ENCODE measurements around the gene MYO1B. TPM values are rescaled to one million over a fixed set of nuclear protein-coding genes. Genes with fewer than 3 reads are reported as not detected.

Gene MYO1B
- total and polyA plus RNA-seq, 10 of the 15 experiments (the other 5 are each of a cell fraction or from before 2014, with no cell fraction given) = 0.10 to 4.2 (median 1.6) TPM

- H2AFZ ChIP-seq (ENCODE audit: control insufficient read depth, low read depth, low read length) = no peak overlapping the region
- no peak for ATAC-seq
- SMC1A ChIA-PET (ENCODE audit: uncharacterized antibody, unreplicated experiment) = no interaction called here
- intact Hi-C loops (cut with micrococcal nuclease; ENCODE audit: unreplicated experiment) (no loop called here), in situ Hi-C loops (cut with MboI) (no loop called here)
- 50% methylated on average over 2 of the region's 2 CpGs for WGBS (ENCODE audit: insufficient coverage, insufficient replicate concordance, low lambda C conversion rate, missing lambda C conversion rate)
- H3K9me3 ChIP-seq (replicated peaks; ENCODE audit: control insufficient read depth, insufficient read depth, low read length) = no peaks in the 10 kb centered on the region
- H3K27me3 ChIP-seq (replicated peaks in 1 of 2; ENCODE audit: control insufficient read depth in 2 of 2, insufficient read depth in 2 of 2, low read length in 1 of 2) = no peaks in the 10 kb centered on the region
- CTCF ChIA-PET = no interaction called here
- no peaks in the 10 kb centered on the region for H3K36me3 ChIP-seq (ENCODE audit: control insufficient read depth in 2 of 2, insufficient read depth in 2 of 2, low read length in 1 of 2)
- TF ChIP-seq CEBPB (IDR thresholded peaks at IDR 0.05; ENCODE audit: borderline replicate concordance in 1 of 2, low read depth in 2 of 2, low read length in 2 of 2) = no peak
- no peak for TF ChIP-seq GATAD2B (conservative IDR thresholded peaks at IDR 0.05; ENCODE audit: low read depth)
- no peak for TF ChIP-seq HDAC2 (IDR thresholded peaks at IDR 0.05)
- TF ChIP-seq RUNX3 (IDR thresholded peaks at IDR 0.05; ENCODE audit: low read length) = no peak
- TF ChIP-seq ETV6 (conservative IDR thresholded peaks at IDR 0.05 in 1 of 2, IDR thresholded peaks at IDR 0.05 in 1 of 2; ENCODE audit: borderline replicate concordance in 1 of 2, low read depth in 1 of 2) = no peak
- no peak for TF ChIP-seq ATF7 (IDR thresholded peaks at IDR 0.05; ENCODE audit: low read depth)
- TF ChIP-seq SMAD5 (IDR thresholded peaks at IDR 0.05; ENCODE audit: low read depth) = no peak
- no peak for TF ChIP-seq PBX3 (IDR thresholded peaks at IDR 0.05; ENCODE audit: insufficient replicate concordance, low read depth, low read length)
- TF ChIP-seq E2F8 (IDR thresholded peaks at IDR 0.05; ENCODE audit: low read depth, partially characterized antibody) = no peak
- TF ChIP-seq KLF5 (IDR thresholded peaks at IDR 0.05; ENCODE audit: partially characterized antibody) = no peak
- no peak for TF ChIP-seq POLR2AphosphoS2 (IDR thresholded peaks at IDR 0.05; ENCODE audit: low read depth, low read length)
- no peak for TF ChIP-seq ASH2L (IDR thresholded peaks at IDR 0.05; ENCODE audit: borderline replicate concordance, low read depth)
- TF ChIP-seq CTCF (IDR thresholded peaks at IDR 0.05 in 2 of 3, conservative IDR thresholded peaks at IDR 0.05 in 1 of 3; ENCODE audit: control insufficient read depth in 2 of 3, extremely low read depth in 1 of 3, insufficient read depth in 1 of 3, low read depth in 3 of 3, low read length in 3 of 3) = no peak
- no peak for TF ChIP-seq POLR2A (IDR thresholded peaks at IDR 0.05; ENCODE audit: low read depth, low read length)
- no peak overlapping the region for H3K27ac ChIP-seq (ENCODE audit: control insufficient read depth, insufficient read depth)
- H3K4me1 ChIP-seq (ENCODE audit: control insufficient read depth, insufficient read depth, low read length) = no peaks in the 10 kb centered on the region
- no peak overlapping the region for H3K4me3 ChIP-seq
- no peak for DNase-seq (ENCODE audit: low read depth, low spot score)
- no peaks in the 10 kb centered on the region for H3K79me2 ChIP-seq (ENCODE audit: control insufficient read depth, insufficient read depth, low read length)
- no peaks in the 10 kb centered on the region for H4K20me1 ChIP-seq (ENCODE audit: control insufficient read depth, insufficient read depth)
- POLR2A ChIA-PET = no interaction called here
- no TSS peak for BruUV-seq (replicated peaks)
- no peak for FAIRE-seq
- no peak overlapping the region for H3K9ac ChIP-seq (ENCODE audit: control insufficient read depth, insufficient read depth, low read length)
- H3K4me2 ChIP-seq (ENCODE audit: control insufficient read depth, insufficient read depth) = no peak overlapping the region
- RAD21 ChIA-PET (ENCODE audit: unreplicated experiment) = no interaction called here
Measured at GRCh38 chr2:191349990-191350389, 104.8 kb downstream of the MYO1B start.

Measured in GM12878 (cell line).